Breast epithelium (tissue), 3 donors: ENCODE results near the gene TTC12.

Experiments used
- CTCF ChIP-seq, 3 donors: fragments of 450-650 bp; IDR thresholded peaks; one replicate each; pipeline ENCODE4 v1.5.1; 2016 to 2017; ENCODE audit warnings: antibody characterized with exemption in 3 of 3, mild to moderate bottlenecking in 3 of 3, moderate library complexity in 3 of 3
- POLR2A ChIP-seq: fragments of 450-650 bp; IDR thresholded peaks from one replicate; pipeline ENCODE4 v1.6.1; 2016; ENCODE audit warnings: antibody characterized with exemption, mild to moderate bottlenecking, moderate library complexity

DNA sequence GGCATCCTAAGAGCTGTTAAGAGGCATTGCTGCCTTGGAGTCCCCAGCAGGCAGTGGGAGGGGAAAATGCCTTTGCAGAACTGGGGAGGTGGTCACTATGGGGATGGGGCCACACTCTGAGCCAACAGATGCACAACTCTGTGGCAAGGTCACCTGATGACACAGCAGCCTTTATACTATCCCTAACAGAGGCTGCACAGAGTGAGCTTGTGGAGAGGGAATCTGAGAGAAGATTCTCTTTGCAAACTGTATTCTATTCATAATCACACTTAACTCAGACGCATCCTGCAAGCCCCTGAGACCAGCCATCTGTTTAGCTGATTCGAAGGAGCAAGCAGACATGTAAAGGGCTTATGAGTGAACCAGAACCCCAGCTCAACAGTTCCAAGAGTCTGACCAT lies 49.0 kb upstream of the TTC12 start:
- TF ChIP-seq CTCF (IDR thresholded peaks at IDR 0.05) = no peak
- no peak for TF ChIP-seq POLR2A
